Naive thymus-derived CD8-positive, alpha-beta T cell (primary cell): ENCODE measurements around the gene TOM1L2. TPM values are rescaled to one million over a fixed set of nuclear protein-coding genes. Genes with fewer than 3 reads are reported as not detected.
"Not testable (repeated sequence)": the region's sequence is repeated elsewhere in the genome, so short reads cannot be mapped to it uniquely, and the experiment has no call there.

ENCODE experiments used
- ATAC-seq, 2 donors: fragments of 150-1000 bp; cut with Tn5 transposase in 1 of 2; sonication (Bioruptor Pico), chemical (Tn5 transposase) in 1 of 2; 1 replicate in 1 of 2; 2 replicates in 1 of 2; pipeline ENCODE4 v1.10.0; 2021; ENCODE audit warnings: mild to moderate bottlenecking in 2 of 2, moderate library complexity in 2 of 2
- POLR2A ChIA-PET: fragments of 350-600 bp; sonication (Branson Sonifier 250); formaldehyde crosslinking; loops from one replicate; lab custom pipeline; 2021; ENCODE audit warnings: antibody characterized with exemption; lab: Charles Lee
- DNase-seq, 10 donors: peaks; one replicate each; pipeline versions ENCODE4 v3.0.0 to v3.0.0-alpha.2; 2020 to 2022
- H3K27ac Mint-ChIP-seq, 10 donors: one replicate each; pipeline ENCODE4 v1.8.0; 2020 to 2022; ENCODE audit warnings: mild to moderate bottlenecking in 10 of 10, mixed read lengths in 10 of 10, moderate library complexity in 4 of 10, inconsistent platforms in 1 of 10
- H3K27me3 Mint-ChIP-seq, 5 donors: one replicate each; pipeline ENCODE4 v1.8.0; 2021 to 2022; ENCODE audit warnings: mixed read lengths in 5 of 5
- H3K36me3 Mint-ChIP-seq, 3 donors: one replicate each; pipeline ENCODE4 v1.8.0; 2020 to 2022; ENCODE audit warnings: mixed read lengths in 3 of 3, mild to moderate bottlenecking in 2 of 3, inconsistent platforms in 1 of 3
- H3K4me1 Mint-ChIP-seq, 4 donors: one replicate each; pipeline ENCODE4 v1.8.0; 2021 to 2022; ENCODE audit warnings: mixed read lengths in 4 of 4
- H3K4me3 Mint-ChIP-seq, 10 donors: one replicate each; pipeline ENCODE4 v1.8.0; 2020 to 2022; ENCODE audit warnings: mild to moderate bottlenecking in 10 of 10, mixed read lengths in 10 of 10, moderate library complexity in 6 of 10, inconsistent platforms in 1 of 10
- H3K9me3 Mint-ChIP-seq, 9 donors: one replicate each; pipeline ENCODE4 v1.8.0; 2020 to 2022; ENCODE audit warnings: mixed read lengths in 9 of 9, mild to moderate bottlenecking in 3 of 9, inconsistent platforms in 1 of 9, moderate library complexity in 1 of 9
- polyA plus RNA-seq, 3 donors: library from polyadenylated mRNA; unstranded; fragments of 300-500 nt; fragmentation: Illumina TruSeq; gene quantifications; one replicate each; pipeline ENCODE4 v1.2.3, GENCODE V29; 2021
- total RNA-seq, 8 experiments: library from RNA in 2 of 8; stranded (reverse) in 2 of 8; gene quantifications; one replicate each; pipeline ENCODE4 v1.2.3 and lab custom pipeline; 2021 to 2026

Gene TOM1L2
- total and polyA plus RNA-seq, 5 experiments from 2014 or later: 2.5 to 71.1 (median 11.6) TPM

- H3K4me3 Mint-ChIP-seq: peak overlapping the region in 1 of 10 donors; percentile 14
- H3K36me3 Mint-ChIP-seq: peaks cover 0 to 56% (median 6%) of the 10 kb centered on the region in 3 donors
- peak overlapping the region in 8 of 10 donors; percentile 69 to 89 (median 81) for H3K27ac Mint-ChIP-seq
- H3K9me3 Mint-ChIP-seq: no peaks in the 10 kb centered on the region
- peaks cover 11 to 33% (median 23%) of the 10 kb centered on the region in 4 donors for H3K4me1 Mint-ChIP-seq
- DNase-seq (peak; percentile 58 to 82 (median 69)), ATAC-seq (peak; percentile 57 to 73)
- H3K27me3 Mint-ChIP-seq: no peaks in the 10 kb centered on the region
- POLR2A ChIA-PET: interaction anchor here (0.5 to 6.4 kb wide), 15 partner anchors 9 to 212 kb away, joined by 3 to 45 read pairs (median 6); partner anchors contain the start of gene SREBF1
These were observed 159.8 kb downstream of the TOM1L2 start for GRCh38 chr17:17812211-17813054.

- Mint-ChIP-seq H3K4me3 (peak overlapping the region in 2 of 10 donors; percentile 14 to 54), H3K4me1 (peaks cover 13 to 34% (median 23%) of the 10 kb centered on the region in 4 donors), H3K36me3 (peaks cover 0 to 50% (median 6%) of the 10 kb centered on the region in 3 donors), H3K27me3 (no peaks in the 10 kb centered on the region), H3K27ac (peak overlapping the region in 9 of 10 donors; percentile 69 to 89 (median 79)), H3K9me3 (no peaks in the 10 kb centered on the region)
- POLR2A ChIA-PET: interaction anchor here (0.8 to 6.4 kb wide), 8 partner anchors 11 to 222 kb away, joined by 3 to 45 read pairs (median 6); partner anchors contain the start of gene SREBF1
- DNase-seq: no peak
- no peak for ATAC-seq
These were observed 160.6 kb downstream of the TOM1L2 start for GRCh38 chr17:17811381-17812210.

- H3K4me1 Mint-ChIP-seq: peaks cover 14 to 31% (median 25%) of the 10 kb centered on the region in 4 donors
- H3K27me3 Mint-ChIP-seq: no peaks in the 10 kb centered on the region
- H3K9me3 Mint-ChIP-seq: no peaks in the 10 kb centered on the region
- ATAC-seq (no peak), DNase-seq (no peak)
- H3K4me3 Mint-ChIP-seq: no peak overlapping the region
- POLR2A ChIA-PET: interaction anchor here (2.0 to 6.4 kb wide), 3 partner anchors 12 to 50 kb away, joined by 8 to 45 read pairs (median 8); no protein-coding TSS in a partner anchor
- H3K27ac Mint-ChIP-seq: no peak overlapping the region
- H3K36me3 Mint-ChIP-seq: peaks cover 0 to 45% (median 9%) of the 10 kb centered on the region in 3 donors
These were observed 161.3 kb downstream of the TOM1L2 start for GRCh38 chr17:17810895-17811248.

- no peaks in the 10 kb centered on the region for H3K9me3 Mint-ChIP-seq
- DNase-seq: no peak
- H3K4me1 Mint-ChIP-seq: peaks cover 13 to 32% (median 24%) of the 10 kb centered on the region in 4 donors
- peaks cover 0 to 43% (median 9%) of the 10 kb centered on the region in 3 donors for H3K36me3 Mint-ChIP-seq
- no peaks in the 10 kb centered on the region for H3K27me3 Mint-ChIP-seq
- no peak for ATAC-seq
- H3K4me3 Mint-ChIP-seq: peak overlapping the region in 1 of 10 donors; percentile 38
- H3K27ac Mint-ChIP-seq: peak overlapping the region in 1 of 10 donors; percentile 7
- POLR2A ChIA-PET: interaction anchor here (2.8 to 6.4 kb wide), 2 partner anchors 12 to 50 kb away, joined by 8 to 45 read pairs; no protein-coding TSS in a partner anchor
These were observed 161.9 kb downstream of the TOM1L2 start for GRCh38 chr17:17810084-17810894.

- Mint-ChIP-seq H3K27me3 (no peaks in the 10 kb centered on the region), H3K36me3 (peaks cover 0 to 39% (median 9%) of the 10 kb centered on the region in 3 donors), H3K4me1 (peaks cover 13 to 32% (median 24%) of the 10 kb centered on the region in 4 donors), H3K9me3 (no peaks in the 10 kb centered on the region), H3K27ac (no peak overlapping the region), H3K4me3 (no peak overlapping the region)
- POLR2A ChIA-PET: interaction anchor here (0.8 to 6.4 kb wide), 4 partner anchors 12 to 229 kb away, joined by 3 to 45 read pairs (median 4); no protein-coding TSS in a partner anchor
- ATAC-seq (no peak), DNase-seq (no peak)
These were observed 162.6 kb downstream of the TOM1L2 start for GRCh38 chr17:17809531-17810083.

- H3K9me3 Mint-ChIP-seq: no peaks in the 10 kb centered on the region
- H3K36me3 Mint-ChIP-seq: peaks cover 0 to 39% (median 10%) of the 10 kb centered on the region in 3 donors
- peaks cover 16 to 32% (median 24%) of the 10 kb centered on the region in 4 donors for H3K4me1 Mint-ChIP-seq
- DNase-seq (no peak), ATAC-seq (no peak)
- peak overlapping the region in 3 of 10 donors; percentile 29 to 50 (median 36) for H3K4me3 Mint-ChIP-seq
- no peaks in the 10 kb centered on the region for H3K27me3 Mint-ChIP-seq
- POLR2A ChIA-PET: interaction anchor here (0.8 to 6.4 kb wide), 4 partner anchors 13 to 230 kb away, joined by 3 to 45 read pairs (median 4); no protein-coding TSS in a partner anchor
- peak overlapping the region in 7 of 10 donors; percentile 17 to 84 (median 68) for H3K27ac Mint-ChIP-seq
These were observed 163.3 kb downstream of the TOM1L2 start for GRCh38 chr17:17808706-17809432.

- DNase-seq, POLR2A ChIA-PET: not testable (repeated sequence)
- peak overlapping the region in 3 of 10 donors; percentile 25 to 84 (median 29) for H3K27ac Mint-ChIP-seq
These were observed 164.0 kb downstream of the TOM1L2 start for GRCh38 chr17:17808200-17808599.

GRCh38 chr17:17807440-17807839 is 164.8 kb downstream of the TOM1L2 start:
- no peak for ATAC-seq

More at GRCh38 chr17:17808200-17808599, 164.0 kb downstream of the TOM1L2 start:
- Mint-ChIP-seq H3K4me1 (peaks cover 16 to 29% (median 24%) of the 10 kb centered on the region in 4 donors), H3K36me3 (peaks cover 0 to 43% (median 11%) of the 10 kb centered on the region in 3 donors)
- not testable (repeated sequence) for ATAC-seq, H3K9me3 Mint-ChIP-seq, H3K27me3 Mint-ChIP-seq, H3K4me3 Mint-ChIP-seq

GRCh38 chr17:17806611-17807274 is 165.5 kb downstream of the TOM1L2 start:
- no peaks in the 10 kb centered on the region for H3K9me3 Mint-ChIP-seq
- no peaks in the 10 kb centered on the region for H3K27me3 Mint-ChIP-seq
- peak overlapping the region in 2 of 10 donors; percentile 55 to 58 for H3K4me3 Mint-ChIP-seq
- ATAC-seq (no peak), DNase-seq (no peak)
- peaks cover 0 to 35% (median 11%) of the 10 kb centered on the region in 3 donors for H3K36me3 Mint-ChIP-seq
- POLR2A ChIA-PET: interaction anchor here (0.6 to 1.6 kb wide), 3 partner anchors 11 to 41 kb away, joined by 3 to 5 read pairs (median 3); no protein-coding TSS in a partner anchor
- peaks cover 10 to 19% (median 14%) of the 10 kb centered on the region in 4 donors for H3K4me1 Mint-ChIP-seq
- peak overlapping the region in 6 of 10 donors; percentile 9 to 91 (median 58) for H3K27ac Mint-ChIP-seq

More at GRCh38 chr17:17807440-17807839, 164.8 kb downstream of the TOM1L2 start:
- POLR2A ChIA-PET: interaction anchor here (1.0 kb wide), 1 partner anchor 41 kb away, joined by 3 read pairs; no protein-coding TSS in a partner anchor
- Mint-ChIP-seq H3K4me1 (peaks cover 16 to 25% (median 19%) of the 10 kb centered on the region in 4 donors), H3K9me3 (no peaks in the 10 kb centered on the region), H3K36me3 (peaks cover 0 to 37% (median 11%) of the 10 kb centered on the region in 3 donors), H3K4me3 (no peak overlapping the region), H3K27ac (peak overlapping the region in 4 of 10 donors; percentile 29 to 69 (median 34)), H3K27me3 (no peaks in the 10 kb centered on the region)
- no peak for DNase-seq

GRCh38 chr17:17806035-17806434 is 166.2 kb downstream of the TOM1L2 start:
- H3K27ac Mint-ChIP-seq: peak overlapping the region in 8 of 10 donors; percentile 9 to 92 (median 66)
- H3K4me1 Mint-ChIP-seq: peaks cover 7 to 14% (median 11%) of the 10 kb centered on the region in 4 donors
- POLR2A ChIA-PET: interaction anchor here (1.6 kb wide), 1 partner anchor 10 kb away, joined by 5 read pairs; no protein-coding TSS in a partner anchor
- H3K4me3 Mint-ChIP-seq: no peak overlapping the region
- no peak for ATAC-seq
- H3K27me3 Mint-ChIP-seq: no peaks in the 10 kb centered on the region
- DNase-seq: no peak
- peaks cover 0 to 28% (median 11%) of the 10 kb centered on the region in 3 donors for H3K36me3 Mint-ChIP-seq
- H3K9me3 Mint-ChIP-seq: no peaks in the 10 kb centered on the region
